ENCODE results near the gene EDIL3. TPM values are rescaled to one million over a fixed set of nuclear protein-coding genes. Genes with fewer than 3 reads are reported as not detected.

EDIL3 gene
- total and polyA plus RNA-seq, 2 of the 13 experiments (the other 11 are each of a cell fraction or from before 2014, with no cell fraction given), result 0.01 TPM; not detected in 1

GRCh38 chr5:84130006-84130580 lies 254.6 kb downstream of the EDIL3 start:
- ChIA-PET POLR2A (no interaction called here), CTCF (ENCODE audit: low intra/inter-chr PET ratio, low total read pairs) (no interaction called here)
- no peak for DNase-seq (ENCODE audit: low spot score)
- WGBS (ENCODE audit: low lambda C conversion rate), result under 1% methylated on average over 3 of the region's 3 CpGs
- in situ Hi-C loops (cut with HindIII; ENCODE audit: extremely low pct_ligation_motif_present, low pct_unique_long_range_greater_than_20kb) (no loop called here), intact Hi-C loops (cut with micrococcal nuclease; ENCODE audit: unreplicated experiment) (no loop called here)
- Histone ChIP-seq H3K27ac (ENCODE audit: extremely low read length, insufficient read depth, low read length) (no peak overlapping the region), H4K20me1 (ENCODE audit: insufficient read depth, low read length) (no peaks in the 10 kb centered on the region), H3K9ac (ENCODE audit: insufficient read depth, low read depth, low read length) (no peak overlapping the region), H3K27me3 (ENCODE audit: control insufficient read depth in 1 of 2, insufficient read depth in 2 of 2, low read length in 2 of 2) (no peaks in the 10 kb centered on the region), H3K9me3 (ENCODE audit: low read length) (no peaks in the 10 kb centered on the region), H3K4me3 (replicated peaks in 1 of 3; ENCODE audit: insufficient read depth in 1 of 3, low read depth in 2 of 3, low read length in 3 of 3) (no peak overlapping the region), H3K4me1 (ENCODE audit: insufficient read depth, low read length) (no peaks in the 10 kb centered on the region), H2AFZ (ENCODE audit: low read length) (no peak overlapping the region), H3K4me2 (ENCODE audit: low read depth, low read length) (no peak overlapping the region), H3K36me3 (replicated peaks in 1 of 2; ENCODE audit: control insufficient read depth in 1 of 2, insufficient read depth in 2 of 2, low read length in 2 of 2) (no peaks in the 10 kb centered on the region), H3K79me2 (ENCODE audit: insufficient read depth, low read length) (no peaks in the 10 kb centered on the region)
- FAIRE-seq, result no peak
- no peak for TF ChIP-seq ZKSCAN8 (CRISPR knock-in tag; IDR thresholded peaks at IDR 0.05; ENCODE audit: borderline replicate concordance)
- 0 out of 2 replicates have a peak, but pooled peaks have one; percentile 0 for TF ChIP-seq CEBPB (IDR thresholded peaks at IDR 0.05; ENCODE audit: borderline replicate concordance, low read depth, low read length)
- no peak for TF ChIP-seq TCF7L2 (IDR thresholded peaks at IDR 0.05; ENCODE audit: low read depth, low read length)
- no peak for TF ChIP-seq KLF15 (CRISPR knock-in tag; IDR thresholded peaks at IDR 0.05; ENCODE audit: borderline replicate concordance)
- no peak for TF ChIP-seq ZNF652 (CRISPR knock-in tag; IDR thresholded peaks at IDR 0.05; ENCODE audit: borderline replicate concordance, low read depth)
- no peak for TF ChIP-seq ZNF260 (CRISPR knock-in tag; IDR thresholded peaks at IDR 0.05; ENCODE audit: borderline replicate concordance, low read depth)
- TF ChIP-seq ZNF781 (CRISPR knock-in tag; IDR thresholded peaks at IDR 0.05; ENCODE audit: borderline replicate concordance, not compliant biosample characterization), result no peak
- no peak for ATAC-seq
- no TSS peak for BruUV-seq (replicated peaks)

GRCh38 chr5:84125216-84125615 lies 259.5 kb downstream of the EDIL3 start:
- H3K4me1 ChIP-seq (ENCODE audit: insufficient read depth, low read length), result no peaks in the 10 kb centered on the region
- H3K79me2 ChIP-seq (ENCODE audit: insufficient read depth, low read length), result no peaks in the 10 kb centered on the region
- H4K20me1 ChIP-seq (ENCODE audit: insufficient read depth, low read length), result no peaks in the 10 kb centered on the region
- ChIA-PET CTCF (ENCODE audit: low intra/inter-chr PET ratio, low total read pairs) (no interaction called here), POLR2A (no interaction called here)
- in situ Hi-C loops (cut with HindIII; ENCODE audit: extremely low pct_ligation_motif_present, low pct_unique_long_range_greater_than_20kb) (no loop called here), intact Hi-C loops (cut with micrococcal nuclease; ENCODE audit: unreplicated experiment) (no loop called here)
- DNase-seq (ENCODE audit: low spot score) (no peak), ATAC-seq (no peak), FAIRE-seq (no peak)
- no peak overlapping the region for H2AFZ ChIP-seq (ENCODE audit: low read length)
- H3K27me3 ChIP-seq (ENCODE audit: control insufficient read depth in 1 of 2, insufficient read depth in 2 of 2, low read length in 2 of 2), result no peaks in the 10 kb centered on the region
- BruUV-seq (replicated peaks), result no TSS peak
- no peak overlapping the region for H3K4me3 ChIP-seq (replicated peaks in 1 of 3; ENCODE audit: insufficient read depth in 1 of 3, low read depth in 2 of 3, low read length in 3 of 3)
- H3K36me3 ChIP-seq (replicated peaks in 1 of 2; ENCODE audit: control insufficient read depth in 1 of 2, insufficient read depth in 2 of 2, low read length in 2 of 2), result no peaks in the 10 kb centered on the region
- WGBS (ENCODE audit: low lambda C conversion rate), result 43% methylated on average over 3 of the region's 3 CpGs
- TF ChIP-seq ZSCAN30 (CRISPR knock-in tag; IDR thresholded peaks at IDR 0.05), result no peak
- TF ChIP-seq ZNF572 (CRISPR knock-in tag; IDR thresholded peaks at IDR 0.05), result no peak
- no peak for TF ChIP-seq ZNF383 (CRISPR knock-in tag; IDR thresholded peaks at IDR 0.05; ENCODE audit: borderline replicate concordance)
- TF ChIP-seq ZNF138 (CRISPR knock-in tag; IDR thresholded peaks at IDR 0.05; ENCODE audit: low read depth), result no peak
- TF ChIP-seq FOSL1 (CRISPR knock-in tag; IDR thresholded peaks at IDR 0.05; ENCODE audit: borderline replicate concordance), result no peak
- TF ChIP-seq PAWR (CRISPR knock-in tag; IDR thresholded peaks at IDR 0.05; ENCODE audit: borderline replicate concordance), result no peak
- no peak for TF ChIP-seq ZNF775 (CRISPR knock-in tag; IDR thresholded peaks at IDR 0.05; ENCODE audit: borderline replicate concordance)
- TF ChIP-seq TBX3 (IDR thresholded peaks at IDR 0.05; ENCODE audit: borderline replicate concordance), result no peak
- no peak for TF ChIP-seq ZNF816 (CRISPR knock-in tag; IDR thresholded peaks at IDR 0.05; ENCODE audit: borderline replicate concordance)
- TF ChIP-seq ZNF253 (CRISPR knock-in tag; IDR thresholded peaks at IDR 0.05; ENCODE audit: borderline replicate concordance), result no peak
- no peak for TF ChIP-seq EEA1 (CRISPR knock-in tag; IDR thresholded peaks at IDR 0.05; ENCODE audit: borderline replicate concordance)
- TF ChIP-seq SNAI1 (CRISPR knock-in tag; IDR thresholded peaks at IDR 0.05; ENCODE audit: borderline replicate concordance), result no peak
- H3K27ac ChIP-seq (ENCODE audit: extremely low read length, insufficient read depth, low read length), result no peak overlapping the region
- H3K9me3 ChIP-seq (ENCODE audit: low read length), result no peaks in the 10 kb centered on the region
- no peak overlapping the region for H3K4me2 ChIP-seq (ENCODE audit: low read depth, low read length)
- H3K9ac ChIP-seq (ENCODE audit: insufficient read depth, low read depth, low read length), result no peak overlapping the region

Measured in HepG2 (cell line).